Liver (tissue), 9 donors: Measurements from ENCODE around the gene MARCHF3. TPM values are rescaled to one million over a fixed set of nuclear protein-coding genes. Genes with fewer than 3 reads are reported as not detected.

ENCODE experiments used
- DNase-seq: peaks from one replicate; pipeline ENCODE4 v3.0.0-alpha.2; 2017; ENCODE audit warnings: low spot score
- H3K27ac ChIP-seq, 2 donors: one replicate each; pipeline ENCODE4 v1.7.0; 2013; ENCODE audit warnings: inconsistent platforms in 2 of 2, low read length in 2 of 2, control low read depth in 1 of 2, low read depth in 1 of 2, mild to moderate bottlenecking in 1 of 2
- H3K27me3 ChIP-seq, 4 donors: one replicate each; pipeline versions ENCODE4 v1.6.1 to v1.7.0; 2013; ENCODE audit warnings: low read length in 3 of 4, inconsistent platforms in 1 of 4, mild to moderate bottlenecking in 1 of 4, moderate library complexity in 1 of 4; ENCODE audit not compliant: control insufficient read depth in 4 of 4, insufficient read depth in 4 of 4
- H3K36me3 ChIP-seq, 4 donors: one replicate each; pipeline versions ENCODE4 v1.6.1 to v1.7.0; 2013; ENCODE audit warnings: low read length in 3 of 4, mild to moderate bottlenecking in 3 of 4, low read depth in 1 of 4, moderate library complexity in 1 of 4; ENCODE audit not compliant: control insufficient read depth in 4 of 4, insufficient read depth in 3 of 4
- H3K4me1 ChIP-seq, 4 donors: one replicate each; pipeline versions ENCODE4 v1.6.1 to v1.7.0; 2013; ENCODE audit warnings: low read length in 3 of 4, mild to moderate bottlenecking in 3 of 4, moderate library complexity in 1 of 4; ENCODE audit not compliant: control insufficient read depth in 4 of 4, insufficient read depth in 4 of 4
- H3K4me3 ChIP-seq, 3 donors: one replicate each; pipeline versions ENCODE4 v1.6.1 to v1.7.0; 2013; ENCODE audit warnings: low read length in 3 of 3, control low read depth in 1 of 3, low read depth in 1 of 3, mild to moderate bottlenecking in 1 of 3
- H3K9ac ChIP-seq, 2 donors: one replicate each; pipeline ENCODE4 v1.7.0; 2013; ENCODE audit warnings: low read length in 2 of 2, mild to moderate bottlenecking in 2 of 2, moderate library complexity in 2 of 2, control low read depth in 1 of 2, low read depth in 1 of 2
- H3K9me3 ChIP-seq, 4 donors: one replicate each; pipeline versions ENCODE4 v1.6.1 to v1.7.0; 2013; ENCODE audit warnings: low read length in 3 of 4; ENCODE audit not compliant: control insufficient read depth in 4 of 4
- EGR1 ChIP-seq, 2 donors: IDR thresholded peaks; 2 replicates each; pipeline ENCODE4 v1.6.1; 2016 to 2018; ENCODE audit warnings: antibody characterized with exemption in 2 of 2, low read depth in 2 of 2
- FOXA1 ChIP-seq: IDR thresholded peaks from 2 replicates; pipeline ENCODE4 v1.6.1; 2016; ENCODE audit warnings: antibody characterized with exemption
- FOXA2 ChIP-seq: IDR thresholded peaks from 2 replicates; pipeline ENCODE4 v1.6.1; 2016; ENCODE audit warnings: antibody characterized with exemption
- GABPA ChIP-seq, 2 donors: IDR thresholded peaks in 1 of 2; conservative IDR thresholded peaks in 1 of 2; 2 replicates each; pipeline ENCODE4 v1.6.1; 2016; ENCODE audit warnings: antibody characterized with exemption in 2 of 2, mild to moderate bottlenecking in 1 of 2, moderate library complexity in 1 of 2
- HNF4A ChIP-seq, 2 donors: conservative IDR thresholded peaks; 2 replicates each; pipeline ENCODE4 v1.6.1; 2016; ENCODE audit warnings: antibody characterized with exemption in 2 of 2, mild to moderate bottlenecking in 2 of 2
- HNF4G ChIP-seq: IDR thresholded peaks from 2 replicates; pipeline ENCODE4 v1.6.1; 2016; ENCODE audit warnings: antibody characterized with exemption
- JUND ChIP-seq, 2 donors: IDR thresholded peaks; 2 replicates each; pipeline ENCODE4 v1.6.1; 2016; ENCODE audit warnings: antibody characterized with exemption in 2 of 2
- NR2F2 ChIP-seq: IDR thresholded peaks from 2 replicates; pipeline ENCODE4 v1.6.1; 2016; ENCODE audit warnings: antibody characterized with exemption
- RAD21 ChIP-seq, 2 donors: IDR thresholded peaks; 2 replicates each; pipeline ENCODE4 v1.6.1; 2016; ENCODE audit warnings: antibody characterized with exemption in 2 of 2, mild to moderate bottlenecking in 2 of 2
- RXRA ChIP-seq, 2 donors: IDR thresholded peaks; 2 replicates each; pipeline ENCODE4 v1.6.1; 2017 to 2018; ENCODE audit warnings: antibody characterized with exemption in 2 of 2, mild to moderate bottlenecking in 1 of 2
- SP1 ChIP-seq: IDR thresholded peaks from 2 replicates; pipeline ENCODE4 v1.6.1; 2018; ENCODE audit warnings: antibody characterized with exemption, mild to moderate bottlenecking
- TAF1 ChIP-seq: conservative IDR thresholded peaks from 2 replicates; pipeline ENCODE4 v1.6.1; 2016; ENCODE audit warnings: antibody characterized with exemption, mild to moderate bottlenecking
- YY1 ChIP-seq: IDR thresholded peaks from 2 replicates; pipeline ENCODE4 v1.6.1; 2016; ENCODE audit warnings: antibody characterized with exemption, mild to moderate bottlenecking
- WGBS: extraction: QIAGEN DNeasy Blood & Tissue Kit; methylation state at CpG from one replicate; pipeline ENCODE4 v1.1.7; 2013; 5-methylcytosine and 5-hydroxymethylcytosine counted together
- polyA plus RNA-seq, 2 donors: library from polyadenylated mRNA; stranded (reverse) in 1 of 2; unstranded in 1 of 2; fragments of 200-250 nt in 1 of 2; fragments of >200 nt in 1 of 2; fragmentation: Nextera tagmentation in 1 of 2; extraction: Ambion mirVana in 1 of 2; gene quantifications; one replicate each; pipeline versions ENCODE4 v1.2.1 to v1.2.3, GENCODE V29; 2013 to 2015
- total RNA-seq, 2 donors: library from RNA; depleted of rRNA; stranded (reverse); fragments of >200 nt; gene quantifications; one replicate each; pipeline ENCODE4 v1.2.3, GENCODE V29; 2014
- TF ChIP-seq, protein P1 (sequence below): IDR thresholded peaks from 2 replicates; pipeline ENCODE4 v1.6.1; 2016; ENCODE audit warnings: antibody characterized with exemption
- TF ChIP-seq, protein P2 (sequence below): IDR thresholded peaks from 2 replicates; pipeline ENCODE4 v1.6.1; 2016; ENCODE audit warnings: antibody characterized with exemption, mild to moderate bottlenecking
- TF ChIP-seq, protein P3 (sequence below): fragments of 150-350 bp; IDR thresholded peaks from 2 replicates; pipeline ENCODE4 v1.5.1; 2017; ENCODE audit warnings: improper control_type of control experiment, low read depth, low read length; ENCODE audit not compliant: missing input control
- TF ChIP-seq, protein P4 (sequence below): IDR thresholded peaks from 2 replicates; pipeline ENCODE4 v1.6.1; 2016; ENCODE audit warnings: antibody characterized with exemption
- TF ChIP-seq, protein P5 (sequence below): IDR thresholded peaks from 2 replicates; pipeline ENCODE4 v1.6.1; 2016; ENCODE audit warnings: antibody characterized with exemption
- donor health status: healthy.
- donor health status: healthy.
- donor health status: healthy.
- donor health status: healthy.
- donor health status: healthy.

MARCHF3 gene, protein sequence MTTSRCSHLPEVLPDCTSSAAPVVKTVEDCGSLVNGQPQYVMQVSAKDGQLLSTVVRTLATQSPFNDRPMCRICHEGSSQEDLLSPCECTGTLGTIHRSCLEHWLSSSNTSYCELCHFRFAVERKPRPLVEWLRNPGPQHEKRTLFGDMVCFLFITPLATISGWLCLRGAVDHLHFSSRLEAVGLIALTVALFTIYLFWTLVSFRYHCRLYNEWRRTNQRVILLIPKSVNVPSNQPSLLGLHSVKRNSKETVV
- 10 to 100 TPM in 1 of 2 donors, 1 to 10 TPM in 1; 1.6 to 51.0 TPM for total RNA-seq
- polyA plus RNA-seq: 1 to 10 TPM in 1 of 2 donors, under 1 TPM in 1; 0.93 to 1.1 TPM

DNA sequence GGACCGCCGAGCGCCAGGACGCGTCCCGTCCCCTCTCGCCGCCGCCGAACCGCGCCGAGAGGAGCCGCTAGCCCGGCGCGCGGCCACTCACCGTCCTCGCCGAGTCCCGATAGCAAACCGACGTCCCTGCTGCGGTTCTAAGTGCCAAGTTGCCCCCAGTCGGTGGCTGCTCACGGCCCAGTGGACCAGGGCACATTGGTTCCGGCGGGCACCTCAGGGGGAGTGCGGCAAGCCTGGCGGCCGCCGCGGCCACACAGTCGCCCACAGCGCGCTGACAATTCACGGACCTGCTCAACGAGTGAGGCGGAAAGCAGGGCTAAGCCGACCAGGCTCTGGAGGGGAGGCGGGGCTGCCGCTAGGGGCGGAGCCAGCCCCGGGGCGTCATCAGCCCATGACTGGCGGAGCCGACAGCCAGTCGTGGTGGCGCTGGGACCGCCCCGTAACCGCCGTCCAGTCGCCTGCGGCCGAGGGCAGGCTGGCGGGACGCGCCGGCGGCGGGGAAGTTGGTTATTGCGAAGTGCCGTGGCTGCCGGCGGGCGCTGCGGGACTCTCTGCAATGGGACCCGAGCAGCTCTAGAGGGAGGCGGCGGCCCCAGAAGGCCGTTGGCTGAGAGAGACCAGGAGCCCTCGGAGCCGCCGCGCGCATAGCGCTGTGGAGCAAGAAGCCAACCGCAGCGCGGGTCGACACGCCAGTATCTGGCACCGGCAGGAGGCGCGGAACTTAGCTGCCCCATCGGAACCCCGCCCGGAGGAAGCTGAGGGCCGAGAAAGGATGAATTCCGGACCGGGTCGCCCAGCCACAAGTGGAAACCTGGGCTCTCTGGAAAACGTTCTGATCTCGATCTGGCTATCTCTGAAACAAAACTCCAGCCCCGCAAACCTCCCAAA lies at the start of gene MARCHF3:
MARCHF3 (minus strand) TSS at position 300 of the 888 bp plus-strand sequence. CDS start 112,387 bp downstream, outside the sequence.
- H3K27ac ChIP-seq: peak within 1 kb of the TSS; percentile 62 to 71
- H3K36me3 ChIP-seq: no peaks in the 10 kb centered on the region
- H3K4me1 ChIP-seq: peaks cover 7 to 14% (median 12%) of the 10 kb centered on the region in 4 donors
- peak; percentile 96 for DNase-seq
- H3K9ac ChIP-seq: peak within 1 kb of the TSS; percentile 24 to 62
- H3K27me3 ChIP-seq: no peaks in the 10 kb centered on the region
- WGBS: under 1% methylated on average over 97 of the region's 97 CpGs
- TF ChIP-seq, protein P1, sequence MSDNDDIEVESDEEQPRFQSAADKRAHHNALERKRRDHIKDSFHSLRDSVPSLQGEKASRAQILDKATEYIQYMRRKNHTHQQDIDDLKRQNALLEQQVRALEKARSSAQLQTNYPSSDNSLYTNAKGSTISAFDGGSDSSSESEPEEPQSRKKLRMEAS: no peak
- TF ChIP-seq RAD21 (IDR thresholded peaks at IDR 0.05) (peak in 1 of 2 donors; percentile 37), EGR1 (IDR thresholded peaks at IDR 0.05; ENCODE audit: low read depth in 2 of 2) (peak in 1 of 2 donors; percentile 15), RXRA (IDR thresholded peaks at IDR 0.05) (no peak), YY1 (peak; percentile 61), NR2F2 (no peak), HNF4G (no peak), HNF4A (conservative IDR thresholded peaks at IDR 0.05) (no peak), TAF1 (peak; percentile 88), FOXA1 (no peak), GABPA (IDR thresholded peaks at IDR 0.05 in 1 of 2, conservative IDR thresholded peaks at IDR 0.05 in 1 of 2) (peak in 1 of 2 donors; percentile 44), FOXA2 (no peak), JUND (IDR thresholded peaks at IDR 0.05) (peak in 1 of 2 donors; percentile 54), SP1 (peak; percentile 79)
- TF ChIP-seq, protein P2, sequence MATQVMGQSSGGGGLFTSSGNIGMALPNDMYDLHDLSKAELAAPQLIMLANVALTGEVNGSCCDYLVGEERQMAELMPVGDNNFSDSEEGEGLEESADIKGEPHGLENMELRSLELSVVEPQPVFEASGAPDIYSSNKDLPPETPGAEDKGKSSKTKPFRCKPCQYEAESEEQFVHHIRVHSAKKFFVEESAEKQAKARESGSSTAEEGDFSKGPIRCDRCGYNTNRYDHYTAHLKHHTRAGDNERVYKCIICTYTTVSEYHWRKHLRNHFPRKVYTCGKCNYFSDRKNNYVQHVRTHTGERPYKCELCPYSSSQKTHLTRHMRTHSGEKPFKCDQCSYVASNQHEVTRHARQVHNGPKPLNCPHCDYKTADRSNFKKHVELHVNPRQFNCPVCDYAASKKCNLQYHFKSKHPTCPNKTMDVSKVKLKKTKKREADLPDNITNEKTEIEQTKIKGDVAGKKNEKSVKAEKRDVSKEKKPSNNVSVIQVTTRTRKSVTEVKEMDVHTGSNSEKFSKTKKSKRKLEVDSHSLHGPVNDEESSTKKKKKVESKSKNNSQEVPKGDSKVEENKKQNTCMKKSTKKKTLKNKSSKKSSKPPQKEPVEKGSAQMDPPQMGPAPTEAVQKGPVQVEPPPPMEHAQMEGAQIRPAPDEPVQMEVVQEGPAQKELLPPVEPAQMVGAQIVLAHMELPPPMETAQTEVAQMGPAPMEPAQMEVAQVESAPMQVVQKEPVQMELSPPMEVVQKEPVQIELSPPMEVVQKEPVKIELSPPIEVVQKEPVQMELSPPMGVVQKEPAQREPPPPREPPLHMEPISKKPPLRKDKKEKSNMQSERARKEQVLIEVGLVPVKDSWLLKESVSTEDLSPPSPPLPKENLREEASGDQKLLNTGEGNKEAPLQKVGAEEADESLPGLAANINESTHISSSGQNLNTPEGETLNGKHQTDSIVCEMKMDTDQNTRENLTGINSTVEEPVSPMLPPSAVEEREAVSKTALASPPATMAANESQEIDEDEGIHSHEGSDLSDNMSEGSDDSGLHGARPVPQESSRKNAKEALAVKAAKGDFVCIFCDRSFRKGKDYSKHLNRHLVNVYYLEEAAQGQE: peak; percentile 77
- TF ChIP-seq, protein P3, sequence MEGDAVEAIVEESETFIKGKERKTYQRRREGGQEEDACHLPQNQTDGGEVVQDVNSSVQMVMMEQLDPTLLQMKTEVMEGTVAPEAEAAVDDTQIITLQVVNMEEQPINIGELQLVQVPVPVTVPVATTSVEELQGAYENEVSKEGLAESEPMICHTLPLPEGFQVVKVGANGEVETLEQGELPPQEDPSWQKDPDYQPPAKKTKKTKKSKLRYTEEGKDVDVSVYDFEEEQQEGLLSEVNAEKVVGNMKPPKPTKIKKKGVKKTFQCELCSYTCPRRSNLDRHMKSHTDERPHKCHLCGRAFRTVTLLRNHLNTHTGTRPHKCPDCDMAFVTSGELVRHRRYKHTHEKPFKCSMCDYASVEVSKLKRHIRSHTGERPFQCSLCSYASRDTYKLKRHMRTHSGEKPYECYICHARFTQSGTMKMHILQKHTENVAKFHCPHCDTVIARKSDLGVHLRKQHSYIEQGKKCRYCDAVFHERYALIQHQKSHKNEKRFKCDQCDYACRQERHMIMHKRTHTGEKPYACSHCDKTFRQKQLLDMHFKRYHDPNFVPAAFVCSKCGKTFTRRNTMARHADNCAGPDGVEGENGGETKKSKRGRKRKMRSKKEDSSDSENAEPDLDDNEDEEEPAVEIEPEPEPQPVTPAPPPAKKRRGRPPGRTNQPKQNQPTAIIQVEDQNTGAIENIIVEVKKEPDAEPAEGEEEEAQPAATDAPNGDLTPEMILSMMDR: peak; percentile 11
- TF ChIP-seq, protein P4, sequence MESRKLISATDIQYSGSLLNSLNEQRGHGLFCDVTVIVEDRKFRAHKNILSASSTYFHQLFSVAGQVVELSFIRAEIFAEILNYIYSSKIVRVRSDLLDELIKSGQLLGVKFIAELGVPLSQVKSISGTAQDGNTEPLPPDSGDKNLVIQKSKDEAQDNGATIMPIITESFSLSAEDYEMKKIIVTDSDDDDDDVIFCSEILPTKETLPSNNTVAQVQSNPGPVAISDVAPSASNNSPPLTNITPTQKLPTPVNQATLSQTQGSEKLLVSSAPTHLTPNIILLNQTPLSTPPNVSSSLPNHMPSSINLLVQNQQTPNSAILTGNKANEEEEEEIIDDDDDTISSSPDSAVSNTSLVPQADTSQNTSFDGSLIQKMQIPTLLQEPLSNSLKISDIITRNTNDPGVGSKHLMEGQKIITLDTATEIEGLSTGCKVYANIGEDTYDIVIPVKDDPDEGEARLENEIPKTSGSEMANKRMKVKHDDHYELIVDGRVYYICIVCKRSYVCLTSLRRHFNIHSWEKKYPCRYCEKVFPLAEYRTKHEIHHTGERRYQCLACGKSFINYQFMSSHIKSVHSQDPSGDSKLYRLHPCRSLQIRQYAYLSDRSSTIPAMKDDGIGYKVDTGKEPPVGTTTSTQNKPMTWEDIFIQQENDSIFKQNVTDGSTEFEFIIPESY: no peak
- TF ChIP-seq, protein P5, sequence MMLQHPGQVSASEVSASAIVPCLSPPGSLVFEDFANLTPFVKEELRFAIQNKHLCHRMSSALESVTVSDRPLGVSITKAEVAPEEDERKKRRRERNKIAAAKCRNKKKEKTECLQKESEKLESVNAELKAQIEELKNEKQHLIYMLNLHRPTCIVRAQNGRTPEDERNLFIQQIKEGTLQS: no peak
- peak within 1 kb of the TSS; percentile 70 to 76 (median 72) for H3K4me3 ChIP-seq
- H3K9me3 ChIP-seq: no peaks in the 10 kb centered on the region
